Dedifferentiated amniotic fluid mesenchymal stem cell (primary cell): ENCODE measurements around the gene FCGR1A.
"Not testable (repeated sequence)": the region's sequence is repeated elsewhere in the genome, so short reads cannot be mapped to it uniquely, and the experiment has no call there.

Experiments
- DNase-seq: peaks from one replicate; pipeline ENCODE4 v3.0.0-alpha.2; 2016; ENCODE audit errors: extremely low spot score

The FCGR1A gene

DNA sequence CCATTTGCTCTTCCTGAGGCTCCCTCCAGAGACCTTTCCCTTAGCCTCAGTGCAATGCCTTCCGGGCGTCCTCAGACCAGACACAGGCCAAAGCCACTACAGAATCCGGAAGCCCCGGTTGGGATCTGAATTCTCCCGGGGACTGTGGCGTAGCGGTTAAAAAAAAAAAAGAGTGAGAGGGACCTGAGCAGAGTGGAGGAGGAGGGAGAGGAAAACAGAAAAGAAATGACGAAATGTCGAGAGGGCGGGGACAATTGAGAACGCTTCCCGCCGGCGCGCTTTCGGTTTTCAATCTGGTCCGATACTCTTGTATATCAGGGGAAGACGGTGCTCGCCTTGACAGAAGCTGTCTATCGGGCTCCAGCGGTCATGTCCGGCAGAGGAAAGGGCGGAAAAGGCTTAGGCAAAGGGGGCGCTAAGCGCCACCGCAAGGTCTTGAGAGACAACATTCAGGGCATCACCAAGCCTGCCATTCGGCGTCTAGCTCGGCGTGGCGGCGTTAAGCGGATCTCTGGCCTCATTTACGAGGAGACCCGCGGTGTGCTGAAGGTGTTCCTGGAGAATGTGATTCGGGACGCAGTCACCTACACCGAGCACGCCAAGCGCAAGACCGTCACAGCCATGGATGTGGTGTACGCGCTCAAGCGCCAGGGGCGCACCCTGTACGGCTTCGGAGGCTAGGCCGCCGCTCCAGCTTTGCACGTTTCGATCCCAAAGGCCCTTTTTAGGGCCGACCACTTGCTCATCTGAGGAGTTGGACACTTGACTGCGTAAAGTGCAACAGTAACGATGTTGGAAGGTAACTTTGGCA lies 50.0 kb downstream of the FCGR1A start:
- DNase-seq = not testable (repeated sequence)

DNA sequence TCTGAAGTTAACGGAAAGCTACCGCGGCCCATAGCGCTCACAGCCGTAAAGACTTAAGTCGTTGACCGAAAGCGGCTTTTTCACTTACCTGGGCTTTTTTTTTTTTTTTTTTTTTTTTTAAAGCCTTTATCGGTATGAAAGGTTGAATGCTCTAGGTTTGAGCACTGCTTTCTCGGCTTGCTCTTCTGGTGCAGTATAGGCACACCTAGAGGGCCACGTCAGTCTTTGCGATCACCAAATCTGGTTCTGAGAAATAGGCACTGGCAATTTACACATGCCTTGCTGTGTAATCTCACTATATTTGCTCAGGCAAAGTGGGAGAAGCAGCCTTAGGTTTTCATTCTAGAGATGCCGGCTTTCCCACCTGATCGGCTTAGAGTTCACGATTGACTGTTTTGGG lies 50.6 kb downstream of the FCGR1A start:
- DNase-seq = not testable (repeated sequence)

DNA sequence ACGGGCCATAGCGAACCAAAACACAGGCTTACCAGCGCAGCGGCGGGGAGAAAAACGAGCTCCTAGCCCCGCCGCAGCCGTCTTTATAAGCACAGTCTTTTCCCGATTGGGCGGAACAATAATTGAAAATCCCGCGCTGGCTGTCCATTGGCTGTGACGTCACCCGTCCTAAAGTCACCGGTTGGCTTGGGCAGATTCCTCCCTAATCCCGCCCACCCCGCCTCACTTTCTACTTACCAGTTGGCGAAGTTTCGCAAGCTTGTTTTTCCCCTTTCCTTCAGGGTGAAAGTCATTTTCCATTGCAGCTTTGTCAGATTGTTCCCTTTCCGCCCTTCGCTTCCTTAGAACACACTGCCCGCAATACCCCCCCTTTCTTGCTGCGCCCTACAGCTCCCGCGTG lies 58.7 kb downstream of the FCGR1A start:
- DNase-seq = not testable (repeated sequence)
